NCI-H1436 (cell line): ENCODE results near the gene IFNA13.
"Not testable (repeated sequence)": the region's sequence is repeated elsewhere in the genome, so short reads cannot be mapped to it uniquely, and the experiment has no call there.

Experiments
- DNase-seq: peaks from one replicate; lab custom pipeline; 2025; lab: John Stamatoyannopoulos, UW

IFNA13 gene

DNA sequence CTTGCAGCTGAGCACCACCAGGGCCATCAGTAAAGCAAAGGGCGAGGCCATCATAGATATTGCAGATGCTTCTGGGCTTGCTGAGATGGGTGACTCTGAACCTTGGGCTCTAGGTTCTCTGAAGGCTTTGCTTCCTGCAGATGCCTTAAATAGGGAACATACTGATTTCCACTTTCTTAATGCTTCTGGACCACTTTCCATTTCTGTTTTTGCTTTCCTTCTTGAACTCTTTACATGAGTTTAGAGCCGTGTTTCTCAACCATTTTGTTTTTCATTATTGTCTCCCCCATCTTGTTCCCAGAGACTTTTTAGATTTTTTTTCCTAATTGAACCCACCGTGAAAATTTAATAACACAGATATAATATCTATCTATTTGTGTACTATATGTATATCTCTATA is at the start of gene IFNA13:
Gene IFNA13, minus strand, starts transcription at position 101 of the 400 bp plus-strand sequence. Its CDS starts 47 bp downstream, at position 54.
- no peak for DNase-seq

DNA sequence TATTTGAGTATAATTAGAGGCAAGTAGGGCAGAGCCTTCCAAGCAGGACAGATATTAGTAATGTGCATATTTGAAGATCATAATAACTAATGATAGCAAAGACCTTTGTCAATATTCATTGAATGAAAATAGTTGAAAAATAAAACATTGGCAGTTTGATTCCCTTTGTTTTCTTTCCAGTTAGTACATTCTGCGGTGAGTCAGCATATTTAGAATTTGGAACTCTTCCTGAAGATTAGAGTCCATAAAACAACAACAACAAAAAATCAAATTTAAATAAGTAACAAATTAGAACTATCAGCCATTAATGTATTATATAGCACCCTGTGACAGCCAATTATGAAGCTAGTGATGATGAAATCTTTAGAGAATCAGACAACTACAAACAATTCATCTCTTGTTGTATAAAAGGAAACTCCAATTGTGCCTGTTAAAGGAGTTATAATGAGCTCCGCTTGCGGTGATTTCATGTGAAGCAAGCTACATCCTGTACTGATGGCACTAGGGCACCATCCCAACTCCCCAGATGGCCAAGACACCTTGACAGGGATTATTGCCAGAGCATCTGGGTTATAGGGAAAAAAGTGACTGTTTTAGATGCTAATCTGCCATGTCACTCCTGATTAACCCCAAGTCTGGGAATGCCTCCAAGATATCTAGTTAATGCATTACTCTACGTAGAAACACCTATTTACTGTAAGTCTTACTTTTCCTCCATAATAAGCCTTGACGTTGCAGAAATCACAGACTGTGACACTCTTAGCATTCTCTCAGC is 47.8 kb upstream of the IFNA13 start:
- no peak for DNase-seq

DNA sequence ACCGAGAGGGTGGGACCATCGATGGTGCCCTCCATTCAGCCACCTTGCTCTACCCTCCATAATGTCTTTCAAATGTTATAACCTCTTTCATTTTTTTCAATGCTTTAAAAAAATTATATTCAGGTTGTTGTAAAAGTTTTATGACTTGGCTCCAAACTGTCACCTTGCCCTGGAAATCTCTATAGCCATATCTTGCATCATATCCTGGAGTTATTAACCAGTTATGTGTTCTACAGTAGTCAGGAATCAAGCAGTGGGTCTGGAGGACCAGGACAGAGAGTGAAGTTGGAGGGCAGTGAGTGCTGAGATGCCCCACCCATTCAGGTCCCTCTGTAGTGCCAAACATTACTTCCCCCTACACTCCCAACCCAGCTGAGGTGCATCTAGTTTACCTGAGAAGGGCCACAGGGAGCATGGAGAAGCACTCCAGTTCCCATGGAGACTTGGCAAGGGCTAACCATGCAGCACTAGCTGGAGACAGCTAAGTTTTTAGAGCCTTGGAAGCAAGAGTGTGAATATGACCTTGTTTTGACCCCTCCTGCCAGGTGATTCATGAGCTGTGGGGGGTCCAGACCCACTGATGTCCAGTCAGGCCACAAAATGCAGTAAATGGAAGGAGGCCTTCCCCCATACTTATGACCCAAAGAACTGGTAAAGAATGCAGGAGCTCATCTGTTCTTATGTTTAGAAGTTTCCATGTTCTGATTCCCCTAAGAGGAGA is 46.5 kb upstream of the IFNA13 start:
- no peak for DNase-seq

DNA sequence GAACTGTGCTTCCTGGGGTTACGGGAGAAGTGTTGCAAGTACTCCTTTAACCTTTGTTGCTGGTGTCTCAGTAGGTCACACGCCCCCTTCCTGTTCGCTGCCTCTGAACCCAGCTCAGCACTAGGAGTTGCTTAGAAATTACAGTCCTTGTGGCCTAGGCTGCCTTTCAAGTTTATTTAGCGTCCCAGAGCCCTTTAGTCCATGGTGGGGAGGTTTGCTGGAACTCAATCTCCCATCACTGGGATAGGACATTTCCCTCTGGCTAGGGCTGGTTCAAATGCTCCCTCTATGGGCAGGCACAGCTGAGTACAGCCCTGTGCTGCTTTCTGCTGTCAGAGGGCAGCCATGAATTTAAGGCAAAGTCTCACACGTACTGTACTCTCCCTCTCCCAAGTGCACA is 45.8 kb upstream of the IFNA13 start:
- no peak for DNase-seq

DNA sequence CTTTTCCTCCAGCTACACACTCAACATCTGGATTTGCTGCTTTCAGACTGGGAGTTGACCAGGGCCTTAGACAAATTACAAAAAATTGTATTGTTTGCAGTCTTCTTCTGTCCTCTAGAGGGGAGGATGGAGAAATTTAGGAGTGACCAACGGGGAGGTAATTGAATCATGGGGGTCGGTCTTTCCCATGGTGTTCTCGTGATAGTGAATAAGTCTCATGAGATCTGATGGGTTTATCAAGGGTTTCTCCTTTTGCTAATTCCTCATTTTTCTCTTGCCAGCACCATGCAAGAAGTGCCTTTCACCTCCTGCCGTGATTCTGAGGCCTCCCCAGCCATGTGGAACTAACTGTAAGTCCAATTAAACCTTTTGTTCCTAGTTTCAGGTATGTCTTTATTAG is 45.3 kb upstream of the IFNA13 start:
- DNase-seq, result no peak

DNA sequence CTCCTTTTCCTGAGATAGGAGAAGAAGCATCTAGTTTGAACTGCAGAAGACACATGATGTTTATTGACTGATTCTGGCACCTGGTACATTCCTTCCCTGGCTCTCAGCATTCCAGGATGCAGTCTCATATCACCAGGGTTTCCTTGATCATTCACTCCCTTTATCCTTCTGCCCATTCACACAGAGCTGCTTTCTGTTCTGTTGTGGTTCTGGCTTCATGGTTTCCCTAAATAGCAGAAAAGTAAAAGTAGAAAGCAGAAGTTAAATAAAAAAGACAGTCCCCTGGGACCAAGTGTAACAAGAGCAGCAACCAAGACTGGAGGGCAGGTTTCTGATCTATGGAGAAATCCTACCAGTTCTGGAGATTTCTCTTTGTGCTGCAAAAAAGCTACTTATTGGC is 44.2 kb upstream of the IFNA13 start:
- no peak for DNase-seq

DNA sequence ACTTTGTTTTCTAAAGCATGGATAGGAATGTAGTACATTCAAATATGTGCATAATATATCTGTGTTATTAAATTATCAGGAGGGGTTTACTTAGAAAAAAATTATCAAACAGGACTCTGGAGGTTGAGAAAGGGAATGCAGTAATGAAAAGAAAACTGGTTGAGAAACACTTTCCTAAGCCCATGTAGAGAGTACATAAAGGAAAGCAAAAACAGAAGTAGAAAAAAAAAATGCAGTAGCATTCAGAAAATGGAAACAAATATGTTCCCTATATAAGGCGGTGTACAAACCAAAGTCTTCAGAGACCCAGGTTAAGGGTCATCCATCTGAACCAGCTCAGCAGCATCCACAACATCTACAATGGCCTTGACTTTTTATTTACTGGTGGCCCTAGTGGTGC is 41.0 kb upstream of the IFNA13 start, which contains the start of gene IFNA8:
Gene IFNA8, plus strand, starts transcription at position 301 of the 400 bp plus-strand sequence. Its CDS starts 60 bp downstream, at position 361.
- DNase-seq, result no peak

DNA sequence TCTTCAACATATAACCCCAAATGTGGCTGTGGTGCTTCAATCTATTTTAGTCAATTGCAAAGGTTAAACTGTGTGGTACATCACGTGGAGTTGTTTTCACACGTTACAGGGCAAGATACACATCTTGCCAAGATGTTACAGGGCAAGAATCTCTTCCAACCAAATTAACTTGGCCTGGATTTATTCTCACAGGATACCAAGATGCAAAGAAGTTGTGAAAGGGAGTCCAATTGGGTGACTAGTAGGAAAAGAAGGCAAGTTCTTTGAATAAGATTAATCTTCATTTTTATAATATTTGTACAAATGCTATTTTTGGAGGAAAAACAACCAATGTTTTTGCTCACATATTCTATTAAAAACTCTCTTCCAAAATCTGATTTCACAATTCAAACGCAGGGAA is 36.3 kb upstream of the IFNA13 start:
- no peak for DNase-seq

DNA sequence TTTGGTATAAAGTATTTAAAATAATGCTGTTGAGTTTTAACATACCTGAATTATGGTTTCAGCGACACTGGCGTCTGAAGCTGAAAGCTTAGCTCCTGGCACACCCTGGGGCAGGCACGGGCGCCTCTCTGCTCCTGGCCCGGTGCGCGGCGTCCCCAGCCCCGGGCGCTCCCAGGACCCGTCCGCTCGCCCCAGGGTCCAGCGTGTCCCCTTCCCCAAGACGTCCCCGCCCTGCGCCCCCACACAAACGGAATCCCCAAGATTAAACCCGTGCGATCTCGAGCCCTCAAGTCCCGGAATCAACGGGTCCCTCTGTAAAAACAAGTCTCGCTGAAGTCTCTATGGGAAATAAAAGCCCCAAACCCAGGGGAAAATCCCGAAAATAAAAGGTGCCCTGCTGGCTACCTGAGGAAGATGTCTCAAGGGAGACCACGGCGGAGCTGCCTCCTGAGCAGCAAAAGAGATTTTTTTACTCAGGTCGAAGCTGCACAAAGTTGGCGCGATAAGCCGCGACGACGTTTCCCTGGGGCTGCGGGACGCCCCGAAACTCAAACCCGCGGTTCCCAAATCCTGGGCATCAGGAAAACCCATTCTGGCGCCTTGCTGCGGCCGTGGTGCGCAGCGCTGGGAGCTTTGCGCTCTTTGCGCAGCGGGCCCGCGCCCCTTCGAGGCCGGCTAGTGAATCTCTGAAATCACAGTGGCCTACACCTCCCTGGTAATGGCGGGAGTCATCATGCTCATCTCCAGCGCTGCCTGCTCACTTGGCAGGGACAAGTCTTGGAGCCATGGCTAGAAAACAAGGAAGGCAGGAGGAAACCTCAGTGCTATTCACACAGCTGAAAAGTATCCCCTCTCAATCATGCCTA is 34.8 kb upstream of the IFNA13 start:
- no peak for DNase-seq

DNA sequence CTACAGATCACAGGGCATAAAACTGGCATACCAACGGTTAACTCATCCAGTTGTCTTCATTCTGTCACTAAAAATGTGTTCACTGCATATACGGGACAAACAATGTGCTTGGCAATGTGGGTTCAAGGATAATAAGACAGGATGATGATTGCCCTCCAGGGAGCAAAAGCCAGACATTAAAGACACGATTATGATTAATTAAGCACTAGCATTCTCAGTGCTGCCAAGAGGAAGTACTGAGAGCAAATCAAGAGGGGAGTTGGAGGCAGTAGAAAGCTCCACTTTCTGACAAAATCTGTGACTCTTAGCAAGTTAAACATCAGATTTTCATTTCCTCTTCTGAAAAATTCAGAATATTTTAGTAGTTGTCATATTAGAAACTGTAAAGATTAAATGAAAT is 32.1 kb upstream of the IFNA13 start:
- no peak for DNase-seq

DNA sequence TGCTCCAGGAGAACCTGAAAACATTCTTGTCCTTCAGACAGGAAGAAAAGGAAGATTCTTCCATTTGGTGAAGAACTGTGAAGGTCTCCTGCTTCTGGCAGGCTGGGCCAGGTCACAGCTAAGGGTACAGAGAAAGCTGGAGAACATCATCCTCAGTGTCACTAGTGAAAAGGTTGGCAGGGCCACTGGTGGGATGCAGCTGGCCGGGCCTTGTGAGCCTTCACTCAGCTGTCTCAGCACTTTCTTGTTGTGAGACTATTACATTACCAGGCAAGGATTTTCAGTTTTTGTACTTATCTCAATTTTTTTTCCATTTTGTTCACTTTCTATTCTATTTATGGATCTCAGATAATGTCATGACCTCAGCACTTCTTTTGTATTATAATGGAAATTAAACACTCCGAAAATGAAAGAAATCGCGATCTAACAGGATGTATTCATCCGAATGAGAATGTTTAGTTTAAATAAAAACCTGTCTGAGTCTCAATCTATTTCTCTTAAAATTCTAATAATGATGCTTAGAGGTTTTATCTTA is 31.2 kb upstream of the IFNA13 start:
- DNase-seq, result no peak

DNA sequence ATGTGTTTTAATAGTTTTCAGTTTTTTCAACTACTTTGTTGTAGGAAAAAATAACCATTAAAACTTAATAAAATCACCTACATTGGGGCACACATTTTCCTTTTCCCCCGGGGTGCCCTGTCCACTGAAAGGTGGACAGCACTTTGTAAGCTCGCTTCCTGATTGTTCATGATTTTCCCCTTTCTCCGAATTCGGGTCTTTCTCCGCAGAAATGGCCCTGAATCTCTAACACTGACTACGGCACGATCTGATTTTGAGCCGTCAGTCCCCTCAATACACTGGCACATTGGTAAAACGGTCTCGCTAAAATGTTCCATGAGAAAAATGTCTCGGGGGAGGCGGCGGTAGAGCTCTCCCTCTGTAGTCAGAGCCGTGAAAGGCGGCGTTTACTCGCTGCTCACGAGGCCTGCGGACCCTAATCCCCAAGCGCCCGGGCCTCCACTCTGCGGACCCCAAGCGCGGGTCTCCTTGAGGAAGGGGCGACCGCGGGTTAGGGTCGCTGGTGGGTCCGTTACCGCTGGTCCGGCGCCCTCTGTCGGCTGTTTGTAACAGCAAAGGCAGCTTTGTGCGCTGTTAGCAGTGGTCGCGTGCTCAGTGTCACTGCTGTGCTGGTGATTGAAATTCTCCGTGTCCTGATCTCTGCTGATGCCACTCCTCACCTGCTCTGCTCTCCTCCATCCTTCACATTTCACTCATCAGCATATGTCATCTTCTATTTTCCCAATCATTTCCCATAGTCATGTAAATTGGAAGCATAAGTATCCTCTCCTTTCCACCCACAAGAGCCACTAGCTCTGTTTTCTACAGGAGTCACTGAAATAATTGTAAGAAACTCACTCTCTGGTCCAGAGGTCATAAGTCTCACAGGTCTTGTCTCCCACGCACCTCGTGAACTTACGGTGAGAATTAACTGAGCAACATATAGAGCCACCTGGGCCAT is 28.2 kb upstream of the IFNA13 start:
- no peak for DNase-seq

DNA sequence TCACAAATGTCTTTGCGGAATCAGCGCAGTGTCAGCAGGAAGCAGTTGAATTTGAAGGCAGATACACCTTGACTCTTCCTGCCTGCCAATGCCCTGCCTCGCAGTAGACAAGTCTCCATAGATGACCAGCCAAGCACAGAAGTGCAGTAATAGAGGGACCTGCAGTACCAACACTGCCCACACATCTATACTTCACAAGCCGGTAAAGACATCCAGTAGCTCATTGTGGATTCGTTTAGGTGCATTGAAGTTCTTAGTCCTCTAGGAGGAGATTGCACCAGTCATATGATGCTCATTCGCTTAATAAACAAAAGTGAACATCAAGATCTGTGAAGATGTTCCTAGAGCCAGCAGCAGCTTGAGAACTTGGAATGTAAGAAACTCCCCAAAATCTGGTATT is 24.4 kb upstream of the IFNA13 start:
- no peak for DNase-seq

DNA sequence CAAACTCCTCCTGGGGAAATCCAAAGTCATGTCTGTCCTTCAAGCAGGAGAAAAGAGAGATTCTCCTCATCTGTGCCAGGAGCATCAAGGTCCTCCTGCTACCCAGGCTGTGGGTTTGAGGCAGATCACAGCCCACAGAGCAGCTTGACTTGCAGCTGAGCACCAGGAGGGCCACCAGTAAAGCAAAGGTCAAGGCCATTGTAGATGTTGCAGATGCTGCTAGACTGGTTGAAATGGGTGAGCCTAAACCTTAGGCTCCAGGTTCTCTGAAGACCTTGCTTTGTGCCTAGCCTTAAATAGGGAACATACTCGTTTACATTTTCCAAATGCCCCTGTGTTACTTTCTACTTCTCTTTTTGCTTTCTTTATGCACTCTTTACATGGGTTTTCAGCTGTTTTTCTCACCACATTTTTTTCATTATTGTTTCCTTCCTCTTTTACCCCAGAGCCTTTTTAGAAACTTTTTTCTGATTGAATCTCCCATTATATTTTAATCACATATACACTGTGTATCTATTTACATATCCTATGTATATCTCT is 17.3 kb upstream of the IFNA13 start, which contains the start of gene IFNA2:
Gene IFNA2, minus strand, starts transcription at position 268 of the 540 bp plus-strand sequence. Its CDS starts 69 bp downstream, at position 199.
- no peak for DNase-seq

DNA sequence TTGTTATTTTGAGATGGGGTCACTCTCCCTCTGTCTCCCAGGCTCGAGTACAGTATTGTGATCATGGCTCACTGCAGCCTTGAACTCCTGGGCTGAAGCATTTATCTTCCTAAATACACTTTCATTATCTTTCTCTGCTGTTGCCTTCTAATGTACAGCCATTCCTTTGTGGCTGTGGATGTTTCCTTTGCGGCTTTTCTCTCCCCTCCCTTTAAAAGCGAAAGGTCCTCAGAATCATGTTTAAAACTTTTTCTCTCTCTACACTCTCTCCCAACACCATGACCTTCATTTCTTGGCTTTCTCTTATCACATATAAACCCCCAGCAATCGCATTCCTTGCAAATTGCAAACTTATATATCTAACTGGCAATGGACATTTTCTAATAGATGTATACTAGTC is 15.8 kb upstream of the IFNA13 start:
- DNase-seq, result no peak

DNA sequence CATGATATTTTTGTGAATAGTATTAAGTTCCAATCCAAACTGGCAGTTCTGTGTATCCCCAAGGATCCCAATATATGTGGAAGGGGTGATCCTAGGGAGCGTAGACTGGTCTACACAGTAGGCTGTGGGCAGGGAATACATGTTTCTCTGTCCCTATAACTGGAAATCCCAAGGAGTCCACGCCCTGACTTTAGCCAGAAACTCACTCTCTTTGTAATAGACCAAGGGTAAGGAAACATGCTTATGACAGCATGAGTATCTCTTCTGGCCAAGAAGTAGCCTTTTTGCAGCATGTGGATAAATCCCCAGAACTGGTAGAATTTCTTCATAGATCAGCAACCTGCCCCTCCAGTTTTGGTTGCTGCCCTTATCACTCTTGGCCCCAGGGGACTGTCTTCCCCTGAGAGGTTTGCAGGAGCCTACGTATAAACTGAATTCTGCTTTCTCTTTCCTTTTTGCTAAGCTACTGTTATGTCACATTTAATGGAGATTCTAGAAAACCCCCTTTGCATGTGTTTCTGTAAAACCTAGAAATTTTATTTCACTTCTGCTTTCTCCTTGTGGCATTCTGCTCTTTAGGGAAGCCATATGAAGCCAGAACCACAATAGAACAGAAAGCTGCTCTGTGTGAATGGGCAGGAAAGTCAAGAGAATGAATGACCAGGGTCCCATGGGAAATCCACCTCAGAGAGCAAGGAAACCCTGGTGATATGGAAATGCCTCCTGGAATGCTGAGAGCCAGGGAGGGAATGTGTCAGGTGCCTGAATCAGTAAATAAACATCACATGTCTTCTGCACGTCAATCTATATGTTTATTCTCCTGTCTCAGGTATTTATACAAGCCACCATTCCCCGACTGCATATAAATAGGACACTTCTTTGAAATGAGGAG is 13.8 kb upstream of the IFNA13 start:
- no peak for DNase-seq

DNA sequence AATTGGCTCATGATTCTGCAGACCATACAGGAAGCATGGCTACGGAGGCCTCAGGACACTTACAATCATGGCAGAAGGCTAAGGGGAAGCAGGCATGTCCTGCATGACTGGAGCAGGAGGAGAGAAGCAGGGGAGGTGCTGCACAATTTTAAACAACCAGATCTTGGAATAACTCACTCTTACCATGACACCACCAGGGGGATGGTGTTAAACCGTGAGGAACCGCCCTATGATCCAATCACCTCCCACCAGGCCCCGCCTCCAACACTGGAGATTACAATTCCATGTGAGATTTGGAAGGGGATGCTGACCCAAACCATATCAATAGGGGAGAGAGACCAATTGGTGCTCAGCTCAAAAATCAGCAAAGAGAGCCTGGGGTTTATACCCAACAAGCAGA is 3.6 kb upstream of the IFNA13 start:
- DNase-seq, result not testable (repeated sequence)

DNA sequence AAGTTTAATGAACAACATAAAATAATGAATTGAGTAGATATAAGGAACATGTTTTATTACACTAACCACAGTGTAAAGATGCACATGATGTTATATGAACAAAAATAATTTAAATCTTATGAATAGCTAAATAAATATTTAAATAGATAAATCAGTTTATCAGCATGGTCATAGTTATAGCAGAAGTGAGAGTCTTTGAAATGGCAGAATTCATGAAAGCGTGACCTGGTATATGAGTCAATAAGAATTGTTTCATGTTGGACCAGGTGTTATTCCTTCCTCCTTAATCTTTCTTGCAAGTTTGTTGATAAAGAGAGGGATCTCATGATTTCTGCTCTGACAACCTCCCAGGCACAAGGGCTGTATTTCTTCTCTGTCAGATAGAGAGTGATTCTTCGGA is 688 bp downstream of the IFNA13 start:
- not testable (repeated sequence) for DNase-seq

DNA sequence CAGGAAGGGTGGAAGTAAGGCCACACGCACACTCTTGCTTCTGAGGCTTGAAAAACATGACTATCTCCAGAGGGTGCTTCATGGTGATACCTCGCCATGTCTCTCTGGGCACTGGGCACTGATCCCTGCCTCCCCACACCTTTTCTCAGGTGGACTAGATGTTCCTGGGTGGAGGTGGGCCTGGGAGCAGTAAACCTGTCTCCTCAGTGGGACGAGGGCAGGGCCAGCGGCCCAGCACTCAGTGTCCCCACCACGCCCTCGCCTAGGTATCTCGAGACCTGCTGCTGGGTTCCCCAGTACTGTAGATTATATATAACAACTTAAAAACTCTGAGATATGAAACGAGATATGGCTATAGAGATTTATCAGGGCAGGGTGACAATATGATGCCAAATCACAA is 5.6 kb downstream of the IFNA13 start:
- DNase-seq, result no peak
